ENCODE data around the gene CARD9.

CARD9 gene

DNA sequence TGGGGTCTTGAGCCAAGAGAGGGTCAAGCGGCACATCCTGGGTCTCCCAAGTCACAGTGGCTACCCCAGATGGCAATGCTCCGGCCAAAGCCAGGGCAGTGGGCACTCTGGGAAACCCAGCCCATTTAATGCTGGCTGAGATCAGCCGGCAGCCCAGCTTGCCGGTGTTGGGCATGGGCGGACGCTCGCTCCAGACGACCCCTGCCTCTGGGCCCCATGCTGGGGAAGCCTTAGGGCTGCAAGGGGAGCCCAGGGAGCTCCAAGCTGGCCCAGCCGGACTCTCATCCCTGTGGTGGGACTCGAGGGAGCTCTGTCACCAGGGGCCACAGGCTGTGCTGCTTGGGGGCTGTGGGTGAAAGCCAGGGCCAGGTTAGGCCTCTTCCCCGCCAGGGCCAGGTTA lies 5.9 kb upstream of the CARD9 start:
- DNase-seq, result no peak

DNA sequence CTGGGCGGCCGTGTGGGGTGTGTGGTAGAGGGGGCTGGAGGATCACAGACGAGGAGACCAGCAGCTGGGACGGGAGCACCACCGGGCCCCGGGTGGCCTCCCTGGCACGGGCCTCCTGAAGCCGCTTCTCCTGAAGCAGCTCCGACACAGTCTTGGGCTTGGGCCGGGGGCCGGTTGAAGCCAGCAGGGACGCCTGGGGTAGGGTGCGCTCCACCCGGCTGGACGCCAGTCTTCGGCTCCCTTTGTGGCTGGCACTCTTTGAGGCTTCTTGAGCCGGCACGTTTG lies 5.5 kb upstream of the CARD9 start:
- DNase-seq, result no peak

DNA sequence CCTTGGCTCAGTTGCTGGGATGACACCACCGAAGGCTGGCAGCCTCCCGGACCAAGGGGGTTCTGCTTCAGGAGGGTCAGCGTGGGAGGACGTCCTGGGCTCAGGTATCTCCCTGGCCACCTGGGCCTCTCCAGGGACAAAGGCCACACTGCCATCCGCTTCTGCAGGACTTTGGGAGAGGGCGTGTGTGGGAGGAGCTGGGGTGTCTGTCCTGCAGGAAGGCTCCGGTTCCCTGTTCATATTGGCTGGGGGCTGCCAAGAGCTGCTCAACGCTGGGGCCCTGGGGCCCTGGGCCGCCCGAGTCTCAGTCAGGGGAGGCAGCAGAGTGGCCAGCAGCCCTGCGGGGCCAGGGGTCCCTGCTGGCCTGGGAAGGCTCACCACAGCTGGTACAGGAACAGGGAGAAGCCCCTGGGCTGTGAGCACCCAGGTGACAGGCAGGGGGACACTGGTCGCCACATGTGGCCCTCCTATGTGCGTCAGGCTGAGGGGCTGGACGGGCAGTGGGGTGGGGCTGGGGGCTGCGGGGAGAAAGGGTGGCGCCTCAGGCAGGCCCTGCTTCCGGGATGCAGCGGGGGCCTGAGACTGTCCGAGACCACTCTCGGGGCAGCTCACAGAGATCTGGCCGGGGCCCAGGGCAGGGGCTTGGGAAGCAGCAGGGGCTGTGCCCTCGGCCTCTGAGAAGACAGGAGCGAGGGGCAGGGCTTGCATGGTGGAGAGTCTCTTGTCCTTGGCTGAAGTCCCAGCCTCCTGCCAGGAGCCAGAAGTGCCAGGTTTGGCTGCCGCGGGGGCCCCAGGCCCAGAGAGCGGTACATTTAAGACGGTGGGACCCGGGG lies 4.9 kb upstream of the CARD9 start:
- DNase-seq, result no peak

DNA sequence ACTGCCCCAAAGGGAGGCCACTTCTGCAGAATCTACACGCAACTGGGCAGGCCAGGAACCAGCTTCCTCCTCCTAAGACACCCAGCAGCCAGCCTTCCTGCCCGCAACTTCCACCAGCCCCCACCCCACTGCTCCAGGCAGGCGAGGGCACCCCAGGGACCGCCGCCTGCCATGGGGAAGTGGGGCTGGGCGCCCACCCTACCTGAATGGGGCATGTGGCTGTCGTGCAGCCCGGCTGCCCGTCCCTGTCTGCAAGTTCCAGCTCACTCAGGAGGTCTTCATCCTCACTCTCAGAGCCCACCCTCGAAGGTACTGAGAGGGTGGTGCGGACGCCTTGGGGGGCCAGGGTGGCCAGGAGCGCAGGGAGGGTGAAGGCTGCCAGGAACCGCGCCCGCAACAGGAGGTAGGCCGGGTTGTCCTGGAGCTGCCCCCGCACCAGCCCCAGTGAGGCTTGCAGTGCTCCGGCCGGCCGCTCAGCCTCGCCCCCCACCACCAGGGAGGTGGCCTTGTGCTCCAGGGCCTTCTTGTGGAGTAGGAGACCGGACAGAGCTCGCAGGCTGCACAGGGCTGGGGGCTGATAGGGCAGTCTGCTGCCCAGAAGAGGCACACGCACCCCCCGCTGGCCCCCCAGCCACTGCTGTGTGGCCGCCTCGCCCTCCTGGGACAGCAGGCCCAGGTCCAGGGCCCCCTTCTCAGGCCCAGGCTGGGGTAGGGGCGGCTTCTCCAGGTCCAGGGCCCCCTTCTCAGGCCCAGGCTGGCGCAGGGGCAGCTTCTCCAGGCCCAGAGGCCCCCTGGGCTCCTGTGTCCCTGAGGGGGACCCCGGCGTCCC lies 4.1 kb upstream of the CARD9 start:
- DNase-seq, result no peak

DNA sequence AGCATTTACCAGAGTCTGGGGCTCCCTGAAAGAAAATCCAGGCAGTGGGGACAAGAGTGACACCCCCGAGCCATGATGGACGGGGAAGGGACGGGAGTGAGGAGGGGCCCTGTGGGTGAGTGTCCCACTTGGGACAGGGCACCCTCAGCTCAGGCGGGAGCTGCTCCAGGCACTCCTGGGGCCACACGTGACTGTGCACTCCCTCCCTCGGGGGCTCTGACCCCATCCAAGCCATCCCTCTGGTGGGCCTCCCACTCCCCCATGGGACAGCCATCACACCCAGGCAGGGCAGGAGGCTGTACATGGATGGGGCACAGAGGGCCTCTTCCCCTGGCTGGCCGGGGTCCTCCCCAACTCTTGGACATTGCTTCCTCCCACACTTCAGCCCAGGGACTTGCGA lies 3.0 kb upstream of the CARD9 start:
- no peak for DNase-seq

DNA sequence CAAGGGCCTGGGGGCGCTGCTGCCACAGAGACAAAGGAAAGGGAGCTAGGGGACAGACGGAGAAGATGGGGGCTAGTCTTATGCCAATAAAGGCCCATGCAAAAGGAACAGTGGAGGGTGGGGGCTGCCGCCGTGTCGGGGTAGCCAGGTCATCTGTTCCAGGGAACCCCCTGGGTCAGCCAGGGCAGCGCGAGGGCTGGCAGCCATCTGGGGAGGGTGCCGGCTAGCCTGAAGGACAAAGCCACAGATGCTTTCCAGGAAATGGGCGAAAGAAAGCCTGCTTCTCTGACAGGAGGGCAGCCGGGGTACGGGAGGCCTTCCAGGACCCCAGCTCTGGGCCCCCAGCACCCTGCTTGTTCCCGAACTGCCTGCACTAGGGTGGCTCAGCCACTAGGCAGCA lies 1.6 kb upstream of the CARD9 start:
- no peak for DNase-seq

DNA sequence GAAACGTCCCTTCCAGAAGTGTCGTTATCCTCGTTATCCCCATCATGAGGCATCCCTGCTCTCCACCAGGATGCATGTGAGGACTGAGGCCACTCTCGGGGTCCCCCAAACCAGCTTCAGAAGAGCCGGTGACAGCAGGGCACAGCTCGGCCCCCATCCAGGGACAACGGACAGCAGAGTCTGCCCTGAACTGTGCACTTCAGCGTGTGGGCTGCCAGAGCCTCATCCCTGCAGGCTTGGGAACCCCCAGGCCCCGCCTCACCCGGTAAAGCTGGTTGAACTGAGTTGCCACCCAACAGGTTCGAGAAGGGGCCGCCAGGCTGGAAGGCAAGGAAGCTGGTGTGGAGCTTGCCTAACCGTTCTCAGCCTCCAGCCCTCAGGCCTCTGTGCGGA lies 710 bp upstream of the CARD9 start:
- no peak for DNase-seq

DNA sequence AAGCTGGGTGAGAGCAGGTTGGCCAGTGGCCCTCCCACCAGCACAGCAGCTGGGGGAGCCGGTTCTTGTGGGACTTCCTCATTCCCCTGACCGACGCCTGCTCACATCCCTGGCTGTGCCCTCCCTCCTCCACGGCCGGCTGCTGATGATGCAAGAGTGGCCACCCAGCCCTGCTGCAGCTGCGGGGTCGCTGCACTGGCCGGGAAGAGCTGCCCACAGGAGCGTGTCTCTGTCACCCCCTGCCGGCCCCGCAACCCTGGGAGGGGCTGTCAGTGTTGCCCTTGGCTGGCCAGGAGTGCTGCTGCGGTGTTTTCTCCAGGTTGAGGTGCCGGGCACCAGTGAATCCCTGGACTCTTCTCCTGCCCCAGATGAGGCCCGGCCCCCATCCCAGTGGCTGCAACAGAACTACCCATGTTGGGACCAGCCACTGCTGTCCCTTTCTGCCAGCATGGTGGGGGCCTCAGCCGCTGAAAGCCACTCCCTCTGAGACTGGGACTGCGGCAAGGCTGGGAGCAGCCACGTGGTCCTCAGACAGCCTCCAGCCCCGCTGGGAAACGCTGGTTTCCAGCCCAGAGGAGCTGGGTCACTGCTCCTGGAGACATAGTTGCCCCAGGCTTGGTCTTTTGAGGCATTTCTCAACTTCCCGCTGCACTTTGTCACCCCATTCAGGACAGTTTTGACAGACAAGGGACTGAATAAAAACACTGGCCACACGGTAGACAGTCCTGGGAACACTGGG lies 739 bp downstream of the CARD9 start:
- peak in 1 of 2 donors; percentile 51 for DNase-seq

DNA sequence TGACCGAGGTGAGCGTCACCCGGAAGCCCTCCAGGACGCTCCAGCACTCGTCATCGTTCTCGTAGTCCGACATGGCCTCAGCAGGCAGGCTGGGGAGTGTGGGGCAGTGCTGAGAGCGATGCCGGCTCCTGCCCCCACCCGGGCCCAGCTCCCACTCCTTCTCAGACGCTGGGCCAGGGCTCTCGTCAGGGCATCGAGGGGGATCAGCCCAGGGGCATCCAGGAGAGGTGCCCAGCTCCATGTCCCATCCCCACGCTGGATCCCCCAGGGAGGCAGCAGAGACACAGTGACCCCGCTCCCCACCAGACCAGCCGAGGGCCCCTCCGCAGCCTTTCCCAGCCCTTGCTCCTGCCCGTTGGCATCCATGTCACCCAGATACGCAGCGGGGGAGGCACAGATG lies 1.5 kb downstream of the CARD9 start:
- no peak for DNase-seq

DNA sequence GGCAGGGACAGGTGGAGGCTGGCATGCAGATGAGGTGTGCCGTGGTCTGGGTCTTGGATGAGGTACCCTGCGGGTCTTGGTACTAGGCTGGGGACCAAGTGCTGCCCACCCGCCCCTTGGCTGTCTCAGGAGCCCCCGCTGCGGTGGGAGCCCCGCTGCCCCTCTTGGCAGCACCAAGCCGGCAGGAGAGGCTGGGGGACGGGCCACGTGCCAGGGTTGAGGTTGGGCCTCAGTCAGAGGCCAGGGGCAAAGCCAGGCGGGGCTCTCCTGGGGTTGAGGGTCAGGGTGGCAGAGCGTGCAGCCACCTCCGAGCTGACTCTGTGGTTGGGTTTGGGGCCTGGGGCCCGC lies 2.0 kb downstream of the CARD9 start:
- no peak for DNase-seq

DNA sequence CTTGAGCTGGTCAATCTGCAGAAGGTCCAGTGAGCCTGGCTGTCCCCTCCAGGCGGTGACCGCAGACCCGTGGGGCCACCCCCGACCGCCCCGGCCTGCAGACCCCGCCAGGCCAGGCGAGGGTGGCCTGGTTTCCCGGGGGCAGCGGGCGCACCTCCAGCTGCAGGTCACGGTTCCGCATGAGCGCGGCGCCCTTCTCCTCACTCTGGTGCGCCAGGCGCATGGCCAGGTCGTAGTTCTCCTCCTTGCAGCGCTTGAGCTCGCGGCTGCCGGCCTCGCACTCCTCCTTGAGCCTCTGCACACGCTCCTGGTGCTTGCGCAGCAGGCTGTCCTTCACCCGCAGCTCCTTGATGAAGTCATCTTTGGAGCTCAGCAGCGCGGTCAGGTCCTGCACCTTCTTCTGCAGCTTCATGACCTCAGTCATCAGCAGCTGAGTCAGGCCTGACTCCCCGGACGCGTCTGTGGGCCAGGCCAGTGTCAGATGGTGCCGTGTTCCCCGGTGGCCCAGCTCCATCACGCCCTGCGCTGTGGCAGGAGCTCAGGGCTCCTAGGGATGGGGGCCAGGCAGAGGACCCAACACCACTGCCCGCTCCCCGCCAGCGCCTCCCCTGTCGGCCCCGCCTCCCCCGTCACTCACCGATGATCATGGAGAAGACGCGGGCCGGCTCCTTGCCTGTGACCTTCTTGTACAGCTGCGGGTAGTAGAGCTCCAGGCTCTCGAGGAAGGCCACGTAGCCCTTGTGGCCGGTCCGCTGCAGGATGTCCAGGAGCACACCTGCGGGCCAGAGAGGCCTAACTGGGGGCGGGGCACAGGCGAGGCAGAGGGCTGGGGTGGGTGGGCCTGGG lies 2.6 kb downstream of the CARD9 start:
- DNase-seq, result no peak

DNA sequence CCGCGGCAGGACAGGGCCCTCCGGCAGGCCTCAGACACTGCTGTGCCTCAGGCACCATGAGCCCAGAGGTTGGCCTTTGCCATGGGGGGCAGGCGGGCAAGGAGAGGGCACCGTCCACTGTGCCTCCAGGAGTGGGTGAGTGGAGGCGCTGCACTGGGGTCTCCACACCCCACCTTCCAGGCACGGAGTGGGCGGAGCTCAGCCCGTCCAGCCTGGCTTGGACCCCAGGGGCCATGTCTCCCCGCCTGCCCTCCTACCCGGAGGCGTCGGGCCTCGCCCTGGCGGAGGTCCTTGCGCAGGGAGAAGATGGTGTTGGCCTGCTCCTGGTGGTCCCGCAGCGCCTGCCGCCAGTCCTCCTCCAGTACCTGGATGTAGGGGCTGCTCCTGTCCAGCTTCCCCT lies 3.4 kb downstream of the CARD9 start:
- no peak for DNase-seq

DNA sequence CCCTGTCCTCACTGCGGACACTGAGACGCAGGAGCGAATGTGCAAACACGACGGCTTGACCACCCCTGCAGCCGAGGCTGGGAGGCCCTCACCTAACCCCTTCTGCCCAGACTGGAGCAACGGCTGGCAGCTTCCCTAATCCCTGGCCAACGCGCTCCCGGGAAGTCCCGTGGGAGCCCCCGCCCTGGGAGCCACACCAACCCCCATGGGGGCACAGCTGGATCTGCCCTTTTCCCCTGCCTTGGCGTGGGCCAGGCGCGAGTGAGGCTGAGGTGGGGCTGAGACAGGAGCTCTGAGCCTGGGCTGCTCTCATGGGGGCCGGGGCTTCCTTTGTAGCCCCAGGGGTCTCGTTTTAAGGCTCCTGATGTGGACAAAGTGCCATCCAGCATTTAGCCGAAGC lies 5.3 kb downstream of the CARD9 start:
- no peak for DNase-seq

DNA sequence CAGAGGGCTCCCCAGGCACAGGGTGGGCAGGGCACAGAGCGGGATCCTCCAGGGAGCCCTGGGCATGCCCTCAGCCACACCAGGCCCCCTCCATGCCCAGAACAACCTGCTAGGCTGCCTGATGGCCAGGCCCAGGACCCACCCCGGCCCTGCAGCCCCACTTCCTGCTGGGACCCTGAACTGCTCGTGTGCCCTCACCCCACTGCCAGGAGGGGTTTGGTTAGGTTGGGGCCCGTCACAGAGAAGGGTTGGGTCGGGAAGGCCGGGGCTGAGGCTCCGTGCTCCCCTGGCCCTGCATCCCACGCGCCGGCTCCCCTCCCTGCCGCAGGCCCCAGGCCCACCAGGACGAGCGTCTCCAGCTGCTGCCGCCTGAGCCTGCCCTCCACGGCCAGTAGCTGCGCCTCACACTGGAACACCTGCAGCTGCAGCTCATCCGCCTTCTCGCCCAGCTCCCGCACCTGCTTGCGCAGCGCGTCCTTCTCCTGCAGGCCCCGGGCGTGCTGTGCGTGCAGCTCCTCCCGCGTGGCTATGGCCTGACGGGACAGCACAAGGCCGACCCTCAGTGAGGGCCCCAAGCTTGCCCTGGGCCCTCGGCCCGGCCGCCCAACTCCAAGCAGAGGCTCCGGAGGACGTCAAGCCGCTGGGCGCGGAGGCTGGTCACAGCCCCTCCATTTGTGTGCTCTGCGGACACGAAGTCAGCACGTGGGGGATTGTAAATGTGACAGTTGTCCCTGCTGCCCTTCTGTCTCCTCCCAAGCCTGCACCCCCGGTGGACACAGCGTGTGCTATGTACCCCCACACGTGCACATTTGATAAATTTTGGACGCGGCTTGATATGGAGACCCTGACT lies 5.9 kb downstream of the CARD9 start:
- DNase-seq, result no peak

DNA sequence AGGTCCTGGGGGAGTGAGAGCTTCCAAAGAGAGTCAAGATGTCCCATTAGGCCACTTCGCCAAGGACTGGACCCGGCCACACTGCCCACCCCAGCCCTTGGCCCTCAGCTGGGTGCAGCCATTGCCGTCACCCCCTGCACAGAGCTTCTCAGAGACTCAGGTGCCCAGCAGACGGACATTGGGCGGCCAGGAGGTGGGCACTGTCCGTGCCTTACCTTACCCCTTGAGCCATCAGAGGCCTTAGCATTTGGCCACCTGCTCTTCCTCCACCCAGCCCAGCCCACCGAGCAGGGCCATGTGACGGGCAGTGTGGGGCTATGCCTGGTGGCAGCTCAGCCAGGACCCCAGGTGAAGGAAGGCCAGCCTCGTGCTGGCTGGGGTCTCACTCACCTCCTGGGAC lies 6.6 kb downstream of the CARD9 start:
- no peak for DNase-seq

DNA sequence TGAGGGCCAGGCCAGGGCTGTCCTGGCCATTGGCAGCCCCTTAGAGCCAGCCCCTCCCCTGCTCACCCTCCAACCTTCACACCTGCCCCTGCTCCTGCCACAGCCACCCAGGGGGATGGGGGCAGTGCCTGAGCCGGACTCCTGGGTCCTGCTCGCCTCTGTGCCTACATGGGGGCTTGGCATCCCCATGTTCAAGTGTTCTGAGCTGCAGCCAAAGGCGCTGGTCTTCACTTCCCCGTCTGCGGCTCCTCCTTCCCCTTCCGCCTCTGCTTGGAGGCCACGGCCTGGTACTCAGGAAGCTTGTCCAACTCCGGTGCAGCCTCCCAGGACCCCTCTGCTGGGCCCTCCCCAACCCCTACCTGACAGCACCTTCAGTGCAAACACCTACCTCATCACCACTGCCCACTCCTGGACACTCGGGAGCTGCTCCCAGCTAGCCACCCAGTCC lies 7.7 kb downstream of the CARD9 start:
- DNase-seq, result peak in 1 of 2 donors; percentile 15

DNA sequence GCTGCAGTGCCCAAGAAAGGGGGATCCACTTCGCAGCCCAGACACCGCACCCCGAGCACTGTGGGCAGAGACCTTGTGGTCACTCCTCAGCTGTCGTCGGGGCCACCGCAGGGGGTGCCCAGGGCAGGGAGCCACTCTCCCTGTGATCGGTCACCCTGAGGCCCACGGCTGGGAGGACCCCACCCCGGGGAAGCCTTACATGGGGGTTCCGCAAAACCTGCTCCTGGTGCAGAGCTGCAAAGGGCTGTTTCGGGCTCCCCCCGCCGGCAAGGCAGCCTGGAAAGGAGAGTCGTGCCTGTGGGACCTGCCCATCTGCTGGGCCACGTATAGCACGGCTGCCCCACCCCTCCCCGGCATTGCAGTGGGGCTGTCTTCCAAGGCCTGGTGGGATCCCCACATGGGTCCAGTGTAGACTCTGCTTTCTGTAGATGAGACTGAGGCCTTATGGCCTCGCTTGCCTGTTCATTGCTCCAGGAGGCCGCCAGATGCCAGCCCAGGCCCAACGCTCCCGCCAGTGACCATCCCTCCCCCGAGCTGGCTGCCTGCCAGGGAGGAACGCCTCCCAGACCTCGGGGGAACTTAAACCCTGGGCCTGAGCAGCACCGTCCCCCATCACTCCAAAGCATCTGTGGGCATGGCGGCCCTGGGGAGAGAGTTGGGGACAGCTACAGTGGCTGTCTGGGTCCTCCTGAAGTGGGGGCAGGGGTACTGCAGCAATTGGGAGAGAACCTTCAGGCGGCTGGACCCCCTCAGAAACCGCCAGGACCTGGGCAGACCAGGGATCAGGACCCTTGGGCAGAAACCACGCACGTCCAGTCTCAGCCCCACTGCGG lies 8.3 kb downstream of the CARD9 start:
- DNase-seq, result no peak

DNA sequence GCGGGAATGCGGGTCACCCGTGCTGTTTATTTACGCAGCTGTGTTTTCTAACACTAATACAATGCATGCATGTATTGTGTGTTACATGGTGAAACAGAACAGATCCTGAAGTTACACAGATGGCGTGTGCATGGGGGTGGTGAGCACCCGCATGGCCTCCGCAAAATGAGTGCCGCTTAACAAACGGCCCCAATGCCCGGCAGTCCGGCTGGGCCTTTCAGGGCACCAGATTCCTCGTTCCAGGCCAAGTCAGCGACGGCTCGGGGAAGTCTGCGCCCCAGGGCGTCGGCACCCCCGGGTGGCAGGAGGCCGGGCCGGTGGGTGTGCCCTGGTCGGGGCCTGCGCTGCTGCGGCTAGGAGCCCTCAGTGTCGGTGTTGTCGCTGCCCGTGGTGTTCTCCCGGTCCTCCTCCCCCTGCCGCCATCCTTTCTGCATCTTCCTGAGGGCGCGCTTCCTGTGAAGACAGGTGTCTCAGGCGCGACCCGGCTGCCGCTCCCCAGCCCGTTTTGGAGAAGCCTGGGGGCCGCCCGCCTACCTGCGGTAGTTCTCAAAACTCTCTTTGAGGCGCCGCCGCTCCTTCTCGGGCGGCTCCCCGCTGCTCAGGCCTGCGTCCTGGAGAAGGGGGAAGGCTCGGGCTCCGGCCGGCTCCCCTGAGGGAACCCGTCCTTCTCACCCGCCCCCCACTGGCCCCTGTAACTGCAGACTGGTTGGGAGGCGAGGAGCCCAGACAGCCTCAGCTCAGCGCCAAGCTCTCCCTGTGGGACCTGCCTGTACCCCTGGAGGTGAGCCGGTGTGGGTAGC lies 9.3 kb downstream of the CARD9 start:
- DNase-seq, result no peak

DNA sequence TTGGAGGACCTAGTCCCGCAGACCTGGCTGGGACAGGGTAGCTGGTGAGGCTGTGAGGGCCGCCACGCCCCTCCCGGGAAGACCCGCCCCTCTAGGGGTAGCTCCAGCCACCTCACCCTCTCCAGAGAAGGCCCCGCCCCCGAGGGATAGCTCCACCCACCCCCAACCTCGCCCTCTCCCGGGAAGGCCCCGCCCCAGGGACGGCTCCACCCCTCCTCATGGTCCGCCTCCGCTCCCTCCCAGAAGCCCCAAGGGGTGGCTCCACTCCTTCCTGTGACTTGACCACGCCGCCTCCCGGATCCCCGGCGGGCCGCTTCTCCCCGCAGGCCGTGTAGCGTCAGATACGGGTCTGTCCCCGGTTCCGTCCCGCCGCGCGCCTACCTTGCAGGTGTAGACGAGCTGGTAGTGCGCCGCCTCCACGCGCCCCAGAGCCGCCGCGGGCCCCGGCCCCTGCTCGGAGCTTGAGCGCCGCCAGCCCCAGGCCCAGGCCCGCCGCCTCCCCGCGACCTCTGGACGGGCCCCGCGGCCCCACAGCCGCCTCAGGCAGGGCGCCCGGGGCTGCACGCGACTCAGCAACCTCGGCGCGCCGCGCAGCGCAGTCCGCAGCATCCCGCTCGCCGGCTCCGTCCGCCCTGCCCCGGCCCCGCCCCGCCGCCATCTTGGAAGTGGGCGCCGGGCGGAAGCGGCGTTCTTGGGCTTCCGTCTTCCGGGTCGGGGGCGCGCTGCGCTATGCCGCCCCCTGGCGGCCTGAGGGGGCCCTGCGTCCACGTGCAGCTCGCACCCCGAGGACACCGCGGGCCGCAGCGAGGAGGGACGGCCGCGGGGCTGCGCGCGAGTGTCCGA lies 10.1 kb downstream of the CARD9 start, which contains the start of gene DNLZ:
Gene DNLZ, minus strand, starts transcription at position 639 of the 843 bp plus-strand sequence. Its CDS starts 30 bp downstream, at position 609.
- DNase-seq, result peak; percentile 93 to 95

Data from CD4-positive, alpha-beta T cell treated with Interferon alpha-2 for 1 hour (primary cell).